Medulla oblongata (tissue), 1 donor: ENCODE measurements around the gene CWC27.

Experiments used
- DNase-seq: peaks from one replicate; pipeline ENCODE4 v3.0.0-alpha.2; 2015; ENCODE audit errors: extremely low spot score

Gene CWC27

DNA sequence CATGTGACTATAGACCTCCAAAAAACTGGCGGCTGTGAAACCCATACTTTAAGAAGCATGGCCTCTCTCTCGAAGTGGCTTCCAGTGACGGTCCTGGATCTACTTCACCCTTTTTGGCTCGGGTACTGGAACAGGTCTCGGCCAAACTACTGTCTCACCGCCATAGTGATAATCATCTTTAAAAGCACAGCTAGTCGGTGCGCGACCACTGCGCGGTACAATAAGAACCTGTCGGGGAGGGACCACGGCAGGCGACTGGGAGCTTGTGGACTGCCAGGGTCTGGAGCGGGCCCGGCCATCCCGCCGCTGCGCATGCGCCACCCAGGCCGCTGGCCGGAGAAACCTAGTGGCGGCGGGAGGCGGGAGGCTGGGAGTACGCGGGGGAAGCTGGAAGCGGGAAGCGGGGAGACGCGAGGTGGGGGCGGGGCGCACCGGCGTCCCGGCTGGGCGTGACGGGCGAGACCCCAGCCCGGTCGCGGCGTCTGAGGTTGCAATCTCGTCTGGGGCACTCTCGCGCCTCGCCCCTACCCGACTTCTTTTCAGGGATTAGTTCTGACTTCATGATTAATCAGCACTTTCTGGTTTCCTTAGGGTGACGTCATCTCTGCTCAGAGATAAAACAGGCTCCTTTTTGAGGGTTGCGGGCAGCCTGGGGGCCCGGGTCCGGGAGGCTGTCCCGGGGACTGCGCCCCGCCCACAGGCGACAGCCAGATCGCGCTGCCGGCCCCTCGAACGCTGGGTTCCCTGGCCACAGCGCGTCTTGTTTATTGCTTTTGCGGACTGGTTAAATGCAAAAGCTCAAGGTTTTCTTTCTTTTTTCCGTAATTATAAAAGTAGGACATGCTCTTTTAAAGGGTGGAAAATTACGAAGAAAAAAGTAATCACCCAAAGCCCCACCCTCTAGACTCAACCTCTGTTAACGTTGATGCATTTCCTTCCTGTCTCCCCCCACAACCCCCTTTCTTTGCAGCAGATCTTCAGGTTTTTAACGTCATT, 266.8 kb downstream of the CWC27 start:
- peak; percentile 90 for DNase-seq

DNA sequence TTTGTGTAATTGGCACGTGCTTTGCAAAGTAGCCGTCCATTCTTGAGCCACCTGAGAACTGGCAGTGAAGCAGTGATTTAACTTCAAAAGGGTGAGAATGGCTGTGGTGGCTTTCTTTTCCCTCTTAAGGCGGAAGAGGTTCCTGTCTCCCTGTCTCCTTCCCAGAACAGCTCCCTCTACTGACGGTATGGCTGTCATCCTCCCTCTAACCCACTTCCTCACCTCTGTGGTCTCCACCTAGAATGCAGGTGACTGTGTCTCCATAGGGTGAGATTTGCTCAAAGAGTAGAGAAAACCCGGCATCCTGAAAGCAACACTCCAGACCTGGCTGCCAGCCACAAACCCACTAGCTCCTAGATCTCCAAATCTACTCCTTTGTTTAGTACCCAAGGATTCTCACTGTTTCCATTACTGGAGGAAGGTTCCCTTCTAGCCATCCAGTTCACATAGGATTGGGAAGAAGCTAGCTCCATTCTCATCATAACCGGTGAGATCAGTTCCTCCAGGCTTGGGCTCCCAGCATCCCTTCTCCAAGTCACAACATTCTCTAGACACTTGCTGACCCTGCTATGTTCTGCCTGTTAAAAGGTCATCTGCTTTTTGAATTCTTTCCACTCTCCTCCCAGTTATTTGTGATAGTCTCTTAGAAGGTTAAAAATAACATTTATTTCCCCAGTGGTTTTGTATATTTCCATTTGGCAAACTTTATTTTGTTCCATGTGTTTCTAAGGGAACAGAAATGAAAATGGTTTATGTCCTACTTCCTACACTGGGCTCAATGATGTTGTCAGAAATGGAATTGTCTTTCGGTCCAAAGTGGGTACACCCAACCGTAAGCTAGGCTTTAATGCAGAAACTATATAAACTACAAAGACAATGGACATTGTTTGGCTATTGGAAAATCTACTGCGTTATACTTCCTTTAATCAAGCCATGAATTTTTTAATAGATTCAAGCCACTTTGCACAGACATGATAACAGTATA, 269.4 kb downstream of the CWC27 start:
- DNase-seq = no peak

DNA sequence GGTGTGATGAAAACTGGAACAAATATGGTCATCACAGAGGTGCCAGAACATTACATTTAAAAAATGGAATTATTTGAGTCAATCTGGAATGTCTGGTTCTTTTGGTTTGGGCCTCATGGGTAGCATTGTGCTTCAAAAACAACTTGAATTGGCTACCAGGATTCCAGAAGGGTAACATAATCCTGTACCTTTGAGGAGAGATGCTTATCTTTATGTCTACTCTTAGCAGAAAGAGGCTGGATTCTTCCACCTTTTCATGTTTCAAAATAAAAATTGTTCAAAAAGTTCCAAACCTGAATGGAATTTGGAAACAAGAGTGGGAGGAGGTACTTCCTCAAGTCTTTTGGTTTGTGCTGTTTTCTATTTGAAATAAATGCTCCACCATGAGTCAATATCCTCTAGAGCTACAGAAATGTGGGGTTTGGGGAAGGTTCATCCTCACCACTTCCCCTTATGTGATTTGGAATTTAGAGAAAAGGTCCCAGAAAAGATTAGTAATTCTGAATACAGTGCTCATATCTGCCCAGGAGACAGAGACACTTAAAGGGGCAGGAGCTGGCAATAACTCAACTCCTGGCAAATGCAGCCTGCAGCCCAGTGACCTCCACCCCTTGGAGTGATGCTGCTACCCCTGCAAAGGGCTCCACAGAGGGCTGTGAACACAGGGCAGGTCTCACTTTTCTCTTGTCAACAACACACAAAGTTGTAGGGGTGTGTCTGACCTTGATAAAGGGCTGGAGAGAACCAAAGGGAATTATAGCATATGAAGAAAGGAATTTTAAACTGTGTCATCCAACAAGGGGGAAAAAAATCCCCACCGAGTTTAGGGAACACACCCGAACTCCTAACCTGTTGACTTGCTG, 272.8 kb downstream of the CWC27 start:
- DNase-seq = no peak

DNA sequence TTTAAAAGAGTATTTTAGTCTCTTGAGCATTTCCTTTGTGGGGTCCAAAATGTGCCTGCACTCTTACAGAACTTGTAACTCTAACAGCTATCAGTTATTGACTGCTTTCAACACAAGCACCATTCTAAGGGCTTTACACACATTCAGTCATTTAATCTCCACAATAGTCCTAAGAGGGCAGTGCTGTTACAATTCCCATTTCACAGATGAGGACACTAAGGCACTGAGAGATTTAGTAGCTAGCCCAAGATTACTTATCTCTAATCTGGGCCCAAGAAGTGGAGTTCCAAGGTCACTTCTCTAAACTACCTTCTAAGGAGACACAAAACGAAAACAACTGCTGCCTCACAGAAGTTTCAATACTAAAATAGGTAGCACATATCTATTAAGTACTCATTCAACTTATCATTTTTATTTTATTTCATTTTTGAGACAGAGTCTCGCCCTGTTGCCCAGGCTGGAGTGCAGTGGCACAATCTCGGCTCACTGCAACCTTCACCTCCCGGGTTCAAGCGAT, 275.2 kb downstream of the CWC27 start:
- no peak for DNase-seq

DNA sequence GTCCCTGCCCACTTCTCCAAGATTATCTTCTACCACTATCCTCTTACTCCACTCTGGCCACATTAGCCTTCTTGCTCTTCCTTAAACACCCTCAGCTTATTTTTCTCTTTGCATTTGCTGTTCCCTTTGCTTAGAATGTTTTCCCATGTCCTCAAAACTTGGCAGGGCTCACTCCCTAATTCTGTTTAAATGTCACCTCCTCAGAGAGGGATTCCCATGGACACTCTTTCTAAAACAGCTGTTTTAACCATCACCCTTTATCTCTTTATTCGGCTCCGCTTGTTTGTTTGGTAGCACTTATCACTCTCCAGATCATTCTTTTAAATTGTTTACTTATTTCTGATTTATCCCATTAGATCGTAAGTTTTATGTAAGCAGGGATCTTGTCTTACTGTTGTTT, 278.5 kb downstream of the CWC27 start:
- no peak for DNase-seq

DNA sequence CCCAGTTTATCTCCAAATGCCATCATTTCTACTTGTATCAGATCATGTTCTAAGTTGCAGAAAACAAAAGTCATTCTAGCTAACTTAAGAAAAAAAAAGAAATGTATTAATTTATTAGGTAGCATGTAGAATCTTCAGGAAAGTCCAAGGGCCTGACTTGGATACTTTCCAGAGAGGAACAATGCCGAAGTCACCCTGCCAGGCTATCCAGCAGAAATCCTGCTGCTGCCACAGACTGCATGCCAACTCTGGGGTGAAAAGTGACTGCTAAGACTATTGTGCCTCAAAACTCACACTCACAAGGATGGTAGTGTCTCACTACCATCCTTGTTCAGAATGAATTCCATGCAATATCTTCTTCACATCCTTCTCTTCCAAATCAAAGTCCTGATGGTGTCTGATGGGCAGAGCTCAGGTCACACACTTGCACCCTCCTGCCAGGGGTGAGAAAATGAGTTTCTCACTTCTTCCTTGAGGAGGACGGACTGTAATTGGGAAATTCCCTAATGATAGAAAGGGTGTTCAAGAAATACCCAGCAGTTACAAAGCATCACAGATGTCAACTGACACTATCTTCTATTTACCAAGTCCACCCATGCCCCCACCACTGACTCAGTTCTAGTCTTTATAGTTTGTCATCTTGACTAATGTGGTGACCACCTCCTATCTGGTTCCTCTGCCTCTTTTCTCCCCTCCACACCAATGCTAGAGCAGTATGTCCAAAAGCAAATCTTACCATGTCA, 279.4 kb downstream of the CWC27 start:
- DNase-seq = no peak

DNA sequence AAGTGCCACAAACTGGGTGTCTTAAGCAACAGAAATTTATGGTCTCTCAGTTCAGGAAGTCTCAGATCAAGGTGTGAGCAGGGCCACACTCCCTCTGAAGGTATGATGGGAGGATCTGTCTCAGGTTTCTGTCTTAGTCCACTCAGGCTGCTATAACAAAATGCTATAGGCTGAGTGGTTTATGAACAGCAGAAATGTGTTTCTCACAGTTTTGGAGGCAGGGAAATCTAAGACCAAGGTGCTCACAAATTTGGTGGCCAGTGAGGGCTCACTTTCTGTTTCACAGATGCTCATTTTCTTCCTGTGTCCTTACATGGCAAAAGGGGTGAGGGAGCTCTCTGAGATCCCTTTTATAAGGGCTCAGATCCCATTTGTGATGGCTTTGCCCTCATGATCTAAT, 281.4 kb downstream of the CWC27 start:
- DNase-seq = no peak

DNA sequence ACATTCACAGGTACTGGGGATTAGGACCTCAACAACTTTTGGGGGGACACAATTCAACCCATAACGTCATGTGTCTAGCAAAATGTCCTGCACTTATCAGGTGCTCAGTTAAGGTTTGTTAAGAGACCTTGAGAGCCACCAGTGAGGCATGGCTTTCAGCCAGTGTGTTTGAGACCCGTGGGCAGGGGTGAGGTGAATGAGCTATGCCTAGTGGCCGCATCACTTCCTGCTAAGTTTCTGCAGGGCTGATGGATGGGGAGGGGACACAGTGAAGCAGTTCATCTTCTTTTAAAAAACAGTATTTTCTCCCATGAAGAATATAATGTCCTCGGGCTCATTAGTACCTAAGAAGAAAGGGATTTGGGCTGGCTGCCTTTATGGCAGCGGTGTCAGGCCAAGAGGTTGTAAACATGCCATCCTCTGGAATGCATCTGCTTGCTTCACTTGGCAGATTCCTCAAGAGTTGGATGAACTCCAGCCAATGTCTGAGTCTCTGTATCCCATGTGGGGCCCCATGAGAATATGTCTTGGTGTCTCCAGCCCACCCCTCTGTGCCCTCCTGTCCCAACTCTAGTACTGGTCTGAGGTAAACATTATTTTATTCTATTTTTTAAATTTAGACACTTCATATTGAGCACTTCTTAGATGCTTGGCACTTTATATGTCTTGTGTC, 282.2 kb downstream of the CWC27 start:
- DNase-seq = no peak

DNA sequence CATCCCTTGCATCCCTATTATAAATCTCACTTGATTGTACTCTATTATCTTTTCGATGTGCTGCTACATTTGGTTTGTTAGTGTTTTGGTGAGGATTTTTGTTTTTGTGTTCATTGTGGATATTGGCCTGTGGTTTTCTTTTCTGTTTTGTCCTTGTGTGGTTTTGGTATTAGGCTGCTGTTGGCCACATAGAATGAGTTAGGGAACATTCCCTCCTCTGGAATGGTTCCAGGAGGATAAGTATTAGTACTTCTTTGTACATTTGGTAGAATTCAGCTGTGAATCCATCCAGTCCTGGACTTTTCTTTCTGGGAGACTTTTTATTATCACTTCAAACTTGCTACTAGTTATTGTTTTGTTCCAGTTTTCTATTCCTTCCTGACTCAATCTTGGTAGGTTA, 287.2 kb downstream of the CWC27 start:
- no peak for DNase-seq

DNA sequence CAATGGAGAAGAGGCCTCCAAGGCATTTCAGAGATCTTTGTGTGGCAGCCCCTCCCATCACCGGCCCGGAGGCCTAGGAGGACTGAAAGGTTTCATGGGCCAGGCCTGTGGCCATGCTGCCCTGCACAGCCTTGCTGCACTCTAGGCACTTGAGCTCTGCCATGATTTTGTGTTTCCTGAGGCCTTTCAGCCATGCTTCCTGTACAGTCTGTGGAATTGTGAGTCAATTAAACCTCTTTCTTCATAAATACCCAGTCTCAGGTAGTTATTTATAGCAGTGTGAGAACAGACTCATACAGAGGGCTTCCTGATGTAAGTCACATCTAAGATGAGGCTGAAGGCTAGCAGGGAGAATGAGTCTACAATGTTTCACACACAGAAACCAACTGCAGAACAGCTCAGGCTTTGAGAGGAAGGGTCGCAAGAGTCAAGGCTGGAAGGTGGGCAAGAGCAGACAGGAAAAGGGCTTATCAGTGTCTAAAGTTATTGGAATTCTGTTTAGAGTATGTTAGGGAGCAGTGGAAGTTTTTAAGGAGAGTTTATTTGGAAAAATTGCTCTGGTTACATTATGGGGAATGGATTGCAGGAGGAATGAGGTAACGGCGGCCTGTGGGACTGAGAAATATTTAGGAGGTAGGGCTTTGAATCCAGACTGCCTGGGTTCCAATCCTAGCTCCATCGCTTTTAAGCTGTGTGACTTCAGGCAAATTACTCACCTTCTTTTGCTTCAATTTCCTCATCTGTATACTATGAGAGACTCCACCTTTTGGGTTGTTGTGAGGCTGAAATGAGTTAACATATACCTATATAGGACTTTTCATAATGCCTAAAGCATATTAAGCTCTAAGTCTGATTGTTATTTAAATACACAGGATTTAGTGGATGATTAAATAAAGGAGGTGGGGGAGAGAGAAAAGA, 291.2 kb downstream of the CWC27 start:
- no peak for DNase-seq

DNA sequence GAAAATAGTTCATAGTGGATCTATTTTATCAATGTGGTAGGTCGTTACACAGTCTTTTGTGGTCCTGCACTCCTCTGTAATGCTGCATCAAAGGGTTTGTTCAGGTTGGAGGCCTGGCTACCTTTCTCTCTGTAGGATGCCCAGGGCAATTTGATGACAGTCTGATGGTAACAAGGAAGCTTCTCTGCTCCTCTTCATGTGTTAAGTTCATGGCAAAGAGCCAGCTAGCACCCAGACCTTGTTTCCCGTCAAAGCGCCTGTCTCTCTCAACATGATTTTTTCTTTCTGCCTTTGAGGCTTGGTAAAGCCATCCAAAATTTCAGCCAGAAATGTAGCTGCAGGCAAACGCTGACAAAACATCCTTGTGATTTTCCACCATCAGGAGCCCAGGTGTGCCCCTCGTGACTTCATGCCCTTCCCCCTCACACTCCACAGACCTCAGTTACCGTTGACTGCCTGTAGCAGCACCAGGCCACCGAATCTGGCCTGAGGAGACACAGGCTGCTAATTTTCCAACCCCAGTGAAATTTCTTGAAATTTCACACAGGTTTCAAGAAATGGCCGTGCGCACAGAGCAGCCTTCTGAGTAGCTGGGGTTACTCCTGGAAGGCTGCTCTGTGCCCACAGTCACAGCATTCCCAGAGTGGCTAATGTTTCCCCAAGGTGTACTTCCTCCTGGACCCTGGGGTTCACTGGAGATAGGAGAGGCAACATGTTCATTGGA, 292.7 kb downstream of the CWC27 start:
- no peak for DNase-seq

DNA sequence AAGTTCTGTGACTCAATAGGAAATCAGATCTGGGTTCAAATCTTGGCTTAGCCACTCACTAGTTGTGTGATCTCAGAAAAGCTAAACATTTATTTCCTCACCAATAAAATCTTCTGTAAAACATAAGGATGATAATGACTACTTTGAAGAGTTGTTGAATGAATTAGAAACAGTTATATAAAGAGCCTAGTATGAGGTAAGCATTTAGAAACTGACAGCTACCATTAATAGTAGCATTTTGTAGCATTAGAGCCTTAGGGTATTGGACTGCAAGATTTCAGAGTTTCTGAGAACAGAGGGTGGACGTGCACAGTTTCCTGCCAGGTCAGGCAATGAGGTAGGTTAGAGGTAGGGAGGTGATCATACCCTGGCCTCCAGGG, 293.2 kb downstream of the CWC27 start:
- DNase-seq = no peak

DNA sequence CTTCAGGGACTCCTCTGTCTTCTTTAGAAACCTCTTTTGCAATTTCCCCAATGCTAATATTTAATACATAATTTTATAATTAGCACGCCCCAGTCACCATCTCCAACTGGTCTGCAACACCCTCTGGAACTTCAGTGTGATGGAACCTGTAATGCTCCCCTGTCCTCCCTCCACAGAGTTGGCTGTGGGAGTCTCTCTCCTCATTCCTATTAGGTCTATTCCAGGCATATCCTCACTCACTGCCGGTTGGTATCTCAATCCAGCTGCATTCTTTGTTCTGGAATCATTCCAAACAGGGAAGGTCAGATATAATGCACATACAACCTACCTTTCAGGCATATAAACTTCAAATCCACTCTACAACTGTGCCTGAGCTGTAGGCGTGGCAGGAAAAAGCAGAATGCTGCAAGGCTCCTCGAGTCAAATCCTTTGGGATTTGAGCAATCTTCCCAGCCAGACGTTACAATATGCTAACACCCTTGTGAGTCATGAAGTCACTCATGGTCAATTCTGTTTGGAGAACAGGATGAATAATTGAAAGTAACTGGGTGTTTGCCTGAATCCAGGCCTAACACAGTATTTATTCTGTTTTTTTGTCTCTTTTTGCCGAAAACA, 293.8 kb downstream of the CWC27 start:
- DNase-seq = no peak

DNA sequence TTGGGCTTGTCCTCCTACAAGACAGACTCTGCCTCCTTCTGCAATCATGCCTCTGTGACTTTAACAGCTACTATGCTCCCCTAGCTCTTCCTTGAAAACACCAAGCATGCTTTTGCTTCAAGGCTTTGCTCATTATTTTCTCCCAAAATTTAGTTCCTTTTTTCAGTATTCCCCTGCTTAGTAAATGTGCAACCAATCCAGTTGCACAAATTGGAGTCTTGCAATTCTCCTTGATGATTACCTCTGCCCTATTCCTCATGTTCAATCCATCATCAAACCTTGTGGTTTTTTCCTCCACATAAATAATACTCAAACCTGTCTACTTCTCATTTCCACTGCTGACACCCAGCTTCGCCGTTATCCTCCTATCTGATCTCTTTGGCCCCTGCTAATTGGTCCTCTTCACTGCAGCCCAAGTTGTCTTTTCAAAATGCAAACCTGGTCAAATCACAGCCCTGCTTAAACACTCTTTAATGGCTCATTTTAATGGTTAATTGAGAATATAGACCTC, 296.3 kb downstream of the CWC27 start:
- DNase-seq = no peak

DNA sequence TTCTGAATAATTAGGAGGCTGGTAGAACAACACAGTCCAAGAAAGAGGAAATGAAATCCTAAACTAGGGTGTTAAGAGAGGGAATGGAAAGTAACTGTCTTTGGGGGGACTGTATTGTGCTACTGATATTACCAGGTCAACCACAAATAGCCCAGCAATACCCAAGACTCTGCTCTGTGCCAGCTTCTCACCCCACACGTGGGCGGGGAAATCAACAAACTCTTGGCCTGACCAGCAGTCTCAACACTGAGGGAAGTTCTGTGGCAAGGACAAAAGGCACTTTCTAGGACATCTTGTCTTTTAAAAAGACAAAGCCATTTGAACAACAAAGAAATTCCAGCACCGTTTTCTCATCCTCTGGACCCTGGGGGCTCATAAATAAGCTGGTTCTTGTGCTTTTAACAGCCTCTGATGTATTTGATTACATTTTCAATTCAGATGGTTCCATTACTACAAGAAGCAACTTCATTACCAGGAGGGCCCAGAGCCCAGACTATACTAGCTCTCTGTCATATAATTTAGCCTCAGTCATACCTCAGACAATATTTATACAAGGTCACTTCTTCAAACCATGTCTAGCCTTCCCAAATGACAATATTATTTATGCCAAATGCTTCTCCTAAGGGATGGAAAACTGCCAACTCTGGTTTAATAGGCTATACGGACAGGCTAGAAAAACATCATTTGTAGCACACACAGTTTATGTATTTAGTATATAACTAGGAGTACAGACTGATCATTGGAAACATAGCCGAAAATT, 297.8 kb downstream of the CWC27 start:
- DNase-seq = peak; percentile 60

DNA sequence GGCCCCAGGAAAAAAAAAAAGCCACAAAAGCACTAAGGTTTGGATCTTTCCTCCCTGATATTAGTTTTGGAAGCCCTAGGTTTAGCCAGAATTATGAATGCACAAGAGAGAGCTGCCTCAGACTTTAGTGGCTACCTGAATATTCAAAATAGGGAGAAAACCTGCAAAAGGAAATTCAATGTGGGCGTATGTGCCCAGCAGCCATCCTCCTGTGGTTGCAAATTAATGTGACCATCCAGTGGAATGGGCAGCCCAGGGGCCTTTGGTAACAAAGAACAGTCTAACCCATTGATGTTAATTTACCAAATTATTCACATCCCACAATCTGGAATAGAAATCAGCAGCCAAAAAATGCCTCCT, 298.4 kb downstream of the CWC27 start:
- no peak for DNase-seq
